CD4-positive, CD25-positive, alpha-beta regulatory T cell (primary cell): Measurements from ENCODE around the gene OR6K6. TPM values are rescaled to one million over a fixed set of nuclear protein-coding genes. Genes with fewer than 3 reads are reported as not detected.
A peak's percentile ranks its signal among the peaks of the same experiment; 100 is the strongest.

Source experiments
- ATAC-seq, 2 donors: fragments of 150-1000 bp; cut with Tn5 transposase; one replicate each; pipeline ENCODE4 v1.10.0; 2021; ENCODE audit warnings: low read depth in 2 of 2, moderate number of reproducible peaks in 2 of 2, moderate library complexity in 1 of 2
- DNase-seq, 3 donors: peaks; one replicate each; pipeline versions ENCODE4 v3.0.0 to v3.0.0-alpha.2; 2012 to 2022; ENCODE audit warnings: mixed read lengths in 1 of 3
- H3K27ac ChIP-seq: one replicate; pipeline ENCODE4 v1.7.0; 2013; ENCODE audit warnings: mild to moderate bottlenecking, low read length; ENCODE audit not compliant: insufficient read depth, poor library complexity, severe bottlenecking
- H3K27me3 ChIP-seq: one replicate; pipeline ENCODE4 v1.7.0; 2013; ENCODE audit warnings: low read length; ENCODE audit not compliant: control insufficient read depth, insufficient read depth
- H3K36me3 ChIP-seq: one replicate; pipeline ENCODE4 v1.7.0; 2013; ENCODE audit warnings: mild to moderate bottlenecking, low read length, moderate library complexity; ENCODE audit not compliant: control insufficient read depth, insufficient read depth
- H3K4me1 ChIP-seq: 2 replicates; pipeline ENCODE4 v1.7.0; 2013; ENCODE audit warnings: mild to moderate bottlenecking, low read length; ENCODE audit not compliant: insufficient read depth, control insufficient read depth, poor library complexity, severe bottlenecking
- H3K4me3 ChIP-seq: one replicate; pipeline ENCODE4 v1.7.0; 2013; ENCODE audit warnings: low read depth, mild to moderate bottlenecking, low read length, moderate library complexity
- H3K9me3 ChIP-seq, 2 experiments: 1 replicate in 1 of 2; 2 replicates in 1 of 2; pipeline ENCODE4 v1.7.0; 2013; ENCODE audit warnings: low read length in 2 of 2, mild to moderate bottlenecking in 1 of 2, moderate library complexity in 1 of 2; ENCODE audit not compliant: control insufficient read depth in 2 of 2
- H3K27ac Mint-ChIP-seq, 3 donors: one replicate each; pipeline ENCODE4 v1.8.0; 2020 to 2022; ENCODE audit warnings: mild to moderate bottlenecking in 3 of 3, mixed read lengths in 3 of 3, moderate library complexity in 2 of 3
- H3K27me3 Mint-ChIP-seq: one replicate; pipeline ENCODE4 v1.8.0; 2022; ENCODE audit warnings: mild to moderate bottlenecking, mixed read lengths
- H3K36me3 Mint-ChIP-seq: one replicate; pipeline ENCODE4 v1.8.0; 2020; ENCODE audit warnings: mixed read lengths
- H3K4me1 Mint-ChIP-seq, 4 donors: one replicate each; pipeline ENCODE4 v1.8.0; 2020 to 2022; ENCODE audit warnings: mixed read lengths in 4 of 4, mild to moderate bottlenecking in 1 of 4
- H3K4me3 Mint-ChIP-seq, 4 donors: one replicate each; pipeline ENCODE4 v1.8.0; 2020 to 2022; ENCODE audit warnings: mild to moderate bottlenecking in 4 of 4, mixed read lengths in 4 of 4, moderate library complexity in 3 of 4
- H3K9me3 Mint-ChIP-seq, 7 donors: one replicate each; pipeline ENCODE4 v1.8.0; 2020 to 2022; ENCODE audit warnings: mixed read lengths in 7 of 7, mild to moderate bottlenecking in 3 of 7, moderate library complexity in 2 of 7
- polyA plus RNA-seq, 4 donors: library from polyadenylated mRNA; unstranded; fragments of 300-500 nt; fragmentation: Illumina TruSeq; gene quantifications; one replicate each; pipeline ENCODE4 v1.2.3, GENCODE V29; 2021
- total RNA-seq: library from RNA; stranded (reverse); gene quantifications from one replicate; pipeline ENCODE4 v1.2.3, GENCODE V29; 2022

Gene OR6K6
- total and polyA plus RNA-seq, 5 donors from 2014 or later, result not detected

GRCh38 chr1:158771950-158772866 is 17.7 kb downstream of the OR6K6 start, which contains the start of gene OR6N1:
OR6N1 (minus strand) TSS chr1:158772195; CDS start chr1:158766682, 5,513 bp downstream.
- Histone ChIP-seq H3K27ac (no peak within 1 kb of the TSS), H3K4me1 (no peaks in the 10 kb centered on the region), H3K9me3 (no peaks in the 10 kb centered on the region), H3K36me3 (no peaks in the 10 kb centered on the region), H3K4me3 (no peak within 1 kb of the TSS), H3K27me3 (peaks cover 10% of the 10 kb centered on the region)
- Mint-ChIP-seq H3K4me1 (no peaks in the 10 kb centered on the region), H3K27me3 (peaks cover 26% of the 10 kb centered on the region), H3K9me3 (peaks cover 0 to 7% (median 0%) of the 10 kb centered on the region in 7 donors), H3K36me3 (no peaks in the 10 kb centered on the region), H3K4me3 (no peak within 1 kb of the TSS), H3K27ac (no peak within 1 kb of the TSS)
- no peak for DNase-seq
- no peak for ATAC-seq

GRCh38 chr1:158781104-158781503 is 26.6 kb downstream of the OR6K6 start, which contains the start of gene OR6N2:
OR6N2 (minus strand) TSS chr1:158781204; CDS start chr1:158777635, 3,569 bp downstream.
- Histone ChIP-seq H3K4me3 (no peak within 1 kb of the TSS), H3K27ac (no peak within 1 kb of the TSS), H3K27me3 (no peaks in the 10 kb centered on the region), H3K36me3 (no peaks in the 10 kb centered on the region), H3K4me1 (no peaks in the 10 kb centered on the region), H3K9me3 (no peaks in the 10 kb centered on the region)
- Mint-ChIP-seq H3K4me3 (no peak within 1 kb of the TSS), H3K4me1 (no peaks in the 10 kb centered on the region), H3K27me3 (peaks cover 27% of the 10 kb centered on the region), H3K27ac (no peak within 1 kb of the TSS), H3K9me3 (no peaks in the 10 kb centered on the region), H3K36me3 (no peaks in the 10 kb centered on the region)
- ATAC-seq (no peak), DNase-seq (no peak)

GRCh38 chr1:158793604-158794003 is 39.1 kb downstream of the OR6K6 start:
- DNase-seq (peak in 2 of 3 donors; percentile 40 to 57), ATAC-seq (no peak)
- Mint-ChIP-seq H3K27me3 (peaks cover 16% of the 10 kb centered on the region), H3K27ac (no peak overlapping the region), H3K9me3 (peaks cover 0 to 3% (median 0%) of the 10 kb centered on the region in 7 donors), H3K36me3 (no peaks in the 10 kb centered on the region), H3K4me3 (no peak overlapping the region), H3K4me1 (peaks cover 0 to 2% (median 0%) of the 10 kb centered on the region in 4 donors)
- H3K4me1 ChIP-seq, result no peaks in the 10 kb centered on the region
- H3K9me3 ChIP-seq, result no peaks in the 10 kb centered on the region
- no peaks in the 10 kb centered on the region for H3K27me3 ChIP-seq
- no peaks in the 10 kb centered on the region for H3K36me3 ChIP-seq
- H3K27ac ChIP-seq, result no peak overlapping the region
- no peak overlapping the region for H3K4me3 ChIP-seq

GRCh38 chr1:158794247-158794646 is 39.7 kb downstream of the OR6K6 start:
- DNase-seq, result no peak
- Histone ChIP-seq H3K9me3 (no peaks in the 10 kb centered on the region), H3K36me3 (no peaks in the 10 kb centered on the region), H3K27ac (no peak overlapping the region), H3K4me3 (no peak overlapping the region), H3K4me1 (no peaks in the 10 kb centered on the region), H3K27me3 (no peaks in the 10 kb centered on the region)
- Mint-ChIP-seq H3K4me1 (peaks cover 0 to 2% (median 0%) of the 10 kb centered on the region in 4 donors), H3K36me3 (no peaks in the 10 kb centered on the region), H3K27me3 (peaks cover 16% of the 10 kb centered on the region), H3K9me3 (peaks cover 0 to 3% (median 0%) of the 10 kb centered on the region in 7 donors), H3K27ac (no peak overlapping the region), H3K4me3 (no peak overlapping the region)
- ATAC-seq, result no peak

GRCh38 chr1:158798531-158798930 is 44.0 kb downstream of the OR6K6 start:
- no peak overlapping the region for H3K27ac ChIP-seq
- no peaks in the 10 kb centered on the region for H3K36me3 ChIP-seq
- no peak overlapping the region for H3K4me3 ChIP-seq
- H3K4me3 Mint-ChIP-seq, result no peak overlapping the region
- no peaks in the 10 kb centered on the region for H3K36me3 Mint-ChIP-seq
- no peaks in the 10 kb centered on the region for H3K4me1 ChIP-seq
- peaks cover 18% of the 10 kb centered on the region for H3K27me3 ChIP-seq
- no peak overlapping the region for H3K27ac Mint-ChIP-seq
- peaks cover 0 to 1% (median 0%) of the 10 kb centered on the region in 4 donors for H3K4me1 Mint-ChIP-seq
- peaks cover 22% of the 10 kb centered on the region for H3K27me3 Mint-ChIP-seq
- H3K9me3 Mint-ChIP-seq, result no peaks in the 10 kb centered on the region
- no peaks in the 10 kb centered on the region for H3K9me3 ChIP-seq
- DNase-seq (peak in 1 of 3 donors; percentile 7), ATAC-seq (no peak)

- H3K4me1 ChIP-seq, result no peaks in the 10 kb centered on the region
Observed at GRCh38 chr1:158799689-158800088, 45.2 kb downstream of the OR6K6 start.

GRCh38 chr1:158800526-158800925 is 46.0 kb downstream of the OR6K6 start:
- no peaks in the 10 kb centered on the region for H3K9me3 ChIP-seq
- H3K4me1 ChIP-seq, result no peaks in the 10 kb centered on the region
- Mint-ChIP-seq H3K4me1 (peaks cover 0 to 1% (median 0%) of the 10 kb centered on the region in 4 donors), H3K27ac (no peak overlapping the region), H3K36me3 (no peaks in the 10 kb centered on the region), H3K27me3 (peaks cover 21% of the 10 kb centered on the region), H3K9me3 (no peaks in the 10 kb centered on the region), H3K4me3 (no peak overlapping the region)
- ATAC-seq (no peak), DNase-seq (no peak)
- peaks cover 22% of the 10 kb centered on the region for H3K27me3 ChIP-seq
- no peak overlapping the region for H3K4me3 ChIP-seq
- H3K36me3 ChIP-seq, result no peaks in the 10 kb centered on the region
- no peak overlapping the region for H3K27ac ChIP-seq

More at GRCh38 chr1:158799689-158800088, 45.2 kb downstream of the OR6K6 start:
- Mint-ChIP-seq H3K27me3 (peaks cover 17% of the 10 kb centered on the region), H3K9me3 (no peaks in the 10 kb centered on the region), H3K36me3 (no peaks in the 10 kb centered on the region), H3K27ac (no peak overlapping the region), H3K4me3 (no peak overlapping the region), H3K4me1 (peaks cover 0 to 1% (median 0%) of the 10 kb centered on the region in 4 donors)
- H3K9me3 ChIP-seq, result no peaks in the 10 kb centered on the region
- no peak for ATAC-seq
- no peaks in the 10 kb centered on the region for H3K36me3 ChIP-seq
- H3K4me3 ChIP-seq, result no peak overlapping the region
- H3K27me3 ChIP-seq, result peaks cover 20% of the 10 kb centered on the region
- no peak for DNase-seq
- H3K27ac ChIP-seq, result no peak overlapping the region
